HG03575 (cell line): ENCODE data around the gene IFNLR1.
"Not testable (repeated sequence)": the region's sequence is repeated elsewhere in the genome, so short reads cannot be mapped to it uniquely, and the experiment has no call there.

ENCODE experiments used
- ATAC-seq: cut with Tn5 transposase; IDR thresholded peaks from one replicate; pipeline ENCODE4 v1.9.1; 2021; ENCODE audit not compliant: unreplicated experiment, insufficient number of reproducible peaks, low FRiP score; ENCODE audit errors: extremely low read depth

IFNLR1 gene

GRCh38 chr1:24186993-24187790 lies at the start of gene IFNLR1:
IFNLR1 (minus strand) TSS chr1:24187289; CDS start chr1:24187248, 41 bp downstream.
- ATAC-seq, result no peak

- ATAC-seq, result no peak
Observed at GRCh38 chr1:24235921-24236788, 49.1 kb upstream of the IFNLR1 start.

- no peak for ATAC-seq
Observed at GRCh38 chr1:24233684-24234600, 46.9 kb upstream of the IFNLR1 start.

GRCh38 chr1:24231701-24232100 lies 44.6 kb upstream of the IFNLR1 start:
- ATAC-seq, result no peak

- ATAC-seq, result no peak
Observed at GRCh38 chr1:24228311-24228710, 41.2 kb upstream of the IFNLR1 start.

GRCh38 chr1:24226749-24227148 lies 39.7 kb upstream of the IFNLR1 start:
- no peak for ATAC-seq

- ATAC-seq, result no peak
Observed at GRCh38 chr1:24224761-24225160, 37.7 kb upstream of the IFNLR1 start.

- no peak for ATAC-seq
Observed at GRCh38 chr1:24224086-24224485, 37.0 kb upstream of the IFNLR1 start.

- ATAC-seq, result no peak
Observed at GRCh38 chr1:24222793-24223192, 35.7 kb upstream of the IFNLR1 start.

- ATAC-seq, result no peak
Observed at GRCh38 chr1:24222008-24222605, 35.0 kb upstream of the IFNLR1 start.

GRCh38 chr1:24221246-24221645 lies 34.2 kb upstream of the IFNLR1 start:
- no peak for ATAC-seq

- ATAC-seq, result no peak
Observed at GRCh38 chr1:24216276-24217074, 29.4 kb upstream of the IFNLR1 start.

- ATAC-seq, result no peak
Observed at GRCh38 chr1:24215226-24215814, 28.2 kb upstream of the IFNLR1 start.

- ATAC-seq, result no peak
Observed at GRCh38 chr1:24212376-24212775, 25.3 kb upstream of the IFNLR1 start.

- ATAC-seq, result no peak
Observed at GRCh38 chr1:24210195-24210627, 23.1 kb upstream of the IFNLR1 start.

- no peak for ATAC-seq
Observed at GRCh38 chr1:24209097-24209496, 22.0 kb upstream of the IFNLR1 start.

- ATAC-seq, result no peak
Observed at GRCh38 chr1:24207709-24208108, 20.6 kb upstream of the IFNLR1 start.

GRCh38 chr1:24207395-24207687 lies 20.3 kb upstream of the IFNLR1 start:
- not testable (repeated sequence) for ATAC-seq
